Measurements from ENCODE around the gene WDR1.

Gene WDR1

DNA sequence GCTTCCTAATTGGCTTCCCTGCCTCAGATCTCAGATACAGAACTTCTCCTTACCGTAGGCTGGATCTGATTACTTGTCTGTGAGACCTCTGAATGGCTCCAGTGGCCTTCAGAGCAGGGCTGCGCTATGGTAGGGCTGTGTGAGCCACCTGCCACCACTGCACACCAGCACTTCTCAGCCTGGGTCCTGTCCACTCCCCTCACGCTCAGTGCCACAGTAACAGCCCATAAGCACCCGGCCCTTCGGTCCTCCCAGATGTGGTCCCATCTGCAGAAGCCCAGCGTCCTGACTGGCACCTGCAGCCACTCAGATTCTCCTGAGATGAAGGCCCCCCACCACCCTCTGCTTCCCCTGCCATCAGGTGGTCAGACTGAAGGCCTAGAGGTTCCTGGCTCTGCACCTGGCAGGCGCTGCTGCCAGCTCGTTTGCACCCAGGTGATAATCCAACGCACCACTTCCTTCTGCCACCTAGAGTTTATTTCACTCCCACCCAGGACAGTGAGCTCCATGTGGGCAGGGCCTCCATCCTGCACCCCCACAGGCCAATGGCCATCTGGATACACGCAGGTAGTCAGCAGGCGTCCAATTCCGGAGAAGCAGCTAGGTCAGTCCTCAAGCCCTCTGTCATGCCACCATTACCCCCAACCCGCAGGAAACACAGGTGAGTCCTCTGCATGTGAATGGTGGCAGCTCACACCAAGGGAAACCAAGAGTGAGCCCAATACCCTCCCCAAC is 5.4 kb downstream of the WDR1 start:
- Histone ChIP-seq H3K27me3 (ENCODE audit: low read depth, low read length) (no peaks in the 10 kb centered on the region), H3K27ac (ENCODE audit: low read length) (no peak overlapping the region), H3K4me3 (ENCODE audit: low read depth in 1 of 2, low read length in 2 of 2) (no peak overlapping the region), H3K36me3 (ENCODE audit: control insufficient read depth in 1 of 2, insufficient read depth in 2 of 2, low read length in 2 of 2) (peaks cover 59 to 62% of the 10 kb centered on the region in 2 donors), H3K9me3 (ENCODE audit: control insufficient read depth in 1 of 2, low read length in 2 of 2) (no peaks in the 10 kb centered on the region), H3K4me1 (ENCODE audit: control insufficient read depth in 1 of 2, insufficient read depth in 2 of 2, low read length in 2 of 2) (peaks cover 54 to 93% of the 10 kb centered on the region in 2 donors)

DNA sequence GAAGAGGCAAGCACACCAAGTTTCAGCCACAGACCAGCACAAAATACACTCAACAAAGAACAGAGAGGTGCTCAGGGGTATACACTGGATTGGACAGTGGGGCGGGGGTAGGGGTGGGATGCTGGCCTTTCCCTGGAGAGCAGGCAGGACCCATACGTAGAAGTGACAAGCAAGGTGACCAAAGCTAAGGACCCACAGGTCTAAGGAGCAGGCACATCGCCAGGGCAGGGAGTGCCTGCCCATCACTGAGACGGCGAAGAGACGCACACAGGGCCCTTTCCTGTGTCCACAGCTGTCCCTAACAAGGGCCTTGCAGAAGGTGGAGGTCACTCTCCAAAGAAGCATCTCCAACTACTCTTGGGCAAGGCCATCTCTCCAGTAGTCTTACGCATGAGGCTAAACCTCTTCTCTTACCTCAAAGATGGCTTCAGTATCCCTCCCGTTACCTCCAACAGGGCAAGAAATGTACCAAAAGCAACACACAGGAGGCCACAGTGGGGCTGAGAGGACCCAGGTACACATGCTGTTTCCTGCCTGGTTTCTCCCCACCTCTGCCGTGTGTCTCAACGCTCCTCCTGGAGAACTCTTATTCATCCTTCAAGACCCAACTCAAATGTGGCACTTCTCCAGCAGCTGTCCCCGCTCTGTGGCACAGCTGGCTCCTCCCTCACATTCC is 6.5 kb downstream of the WDR1 start:
- peaks cover 55 to 98% of the 10 kb centered on the region in 2 donors for H3K4me1 ChIP-seq (ENCODE audit: control insufficient read depth in 1 of 2, insufficient read depth in 2 of 2, low read length in 2 of 2)

DNA sequence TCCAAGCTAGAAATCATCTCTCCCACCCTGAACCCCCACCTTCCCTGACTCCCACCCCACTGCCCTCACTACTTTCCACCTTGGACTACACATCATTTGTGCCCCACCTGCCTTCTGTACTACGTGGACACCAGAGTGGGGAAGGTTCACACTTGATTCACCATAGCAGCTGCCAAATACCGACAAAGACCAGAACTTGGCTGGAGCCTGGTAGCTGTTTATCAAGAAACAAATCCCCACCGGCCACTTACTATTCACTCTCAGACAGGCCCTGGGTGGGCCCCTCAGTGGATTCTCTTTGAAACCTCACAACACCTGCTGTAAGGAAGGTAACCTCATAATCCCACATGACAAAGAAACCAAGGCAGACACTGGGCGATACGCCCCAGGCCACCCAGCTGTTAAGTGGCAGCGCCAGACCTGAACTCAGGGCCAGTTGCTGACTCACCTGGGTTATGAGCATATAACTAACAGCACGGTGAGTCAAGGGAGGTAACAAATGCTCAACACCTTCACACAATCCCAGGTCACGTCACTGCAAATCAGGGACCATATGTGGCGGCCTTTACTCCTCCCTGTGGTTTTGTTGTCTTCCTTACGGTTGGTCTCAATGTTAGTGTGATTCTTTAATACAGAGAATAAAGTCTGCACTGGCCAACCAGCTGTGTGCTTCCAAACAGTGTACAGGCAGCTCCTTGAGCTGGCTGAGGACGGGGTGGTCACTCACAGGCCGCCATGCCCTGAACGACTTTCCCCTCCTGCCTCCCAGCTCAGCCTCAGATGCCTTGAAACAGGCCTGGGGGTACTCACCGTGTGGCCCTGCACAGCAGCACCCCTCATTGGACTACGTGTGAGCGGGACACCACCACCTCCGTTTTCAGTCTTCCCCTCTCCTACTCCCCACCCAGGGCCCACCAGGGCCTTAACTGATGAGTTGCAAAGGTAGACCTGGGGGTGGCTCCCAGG is 7.5 kb downstream of the WDR1 start:
- no peaks in the 10 kb centered on the region for H3K27me3 ChIP-seq (ENCODE audit: low read depth, low read length)
- peaks cover 50 to 98% of the 10 kb centered on the region in 2 donors for H3K4me1 ChIP-seq (ENCODE audit: control insufficient read depth in 1 of 2, insufficient read depth in 2 of 2, low read length in 2 of 2)
- H3K36me3 ChIP-seq (ENCODE audit: control insufficient read depth in 1 of 2, insufficient read depth in 2 of 2, low read length in 2 of 2) = peaks cover 42 to 48% of the 10 kb centered on the region in 2 donors
- H3K27ac ChIP-seq (ENCODE audit: low read length) = peak overlapping the region; percentile 91
- no peaks in the 10 kb centered on the region for H3K9me3 ChIP-seq (ENCODE audit: control insufficient read depth in 1 of 2, low read length in 2 of 2)
- H3K4me3 ChIP-seq (ENCODE audit: low read depth in 1 of 2, low read length in 2 of 2) = peak overlapping the region in 1 of 2 donors; percentile 6

More for the DNA sequence above, 6.5 kb downstream of the WDR1 start:
- no peaks in the 10 kb centered on the region for H3K9me3 ChIP-seq (ENCODE audit: control insufficient read depth in 1 of 2, low read length in 2 of 2)
- no peak overlapping the region for H3K4me3 ChIP-seq (ENCODE audit: low read depth in 1 of 2, low read length in 2 of 2)
- no peaks in the 10 kb centered on the region for H3K27me3 ChIP-seq (ENCODE audit: low read depth, low read length)
- H3K36me3 ChIP-seq (ENCODE audit: control insufficient read depth in 1 of 2, insufficient read depth in 2 of 2, low read length in 2 of 2) = peaks cover 52 to 58% of the 10 kb centered on the region in 2 donors
- H3K27ac ChIP-seq (ENCODE audit: low read length) = peak overlapping the region; percentile 91

DNA sequence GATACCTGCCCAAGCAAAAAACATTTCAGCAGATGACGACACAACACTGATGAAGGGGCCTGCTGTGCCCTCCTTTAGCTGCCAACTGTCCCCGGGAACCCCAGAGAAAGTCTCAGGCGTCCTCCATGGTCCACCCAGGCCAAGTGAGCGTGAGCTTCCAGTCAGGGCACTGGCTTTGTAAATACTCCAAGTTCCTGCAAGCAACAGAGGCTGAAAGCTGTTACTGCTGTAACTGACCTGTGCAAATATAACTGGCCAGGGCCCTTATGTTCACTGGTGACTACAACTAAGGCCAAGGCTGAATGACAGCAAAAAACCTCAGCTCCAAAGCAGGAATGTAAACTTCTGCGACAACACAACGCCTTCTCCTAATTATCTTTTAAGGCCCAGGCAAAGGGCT is 8.2 kb downstream of the WDR1 start:
- Histone ChIP-seq H3K4me1 (ENCODE audit: control insufficient read depth in 1 of 2, insufficient read depth in 2 of 2, low read length in 2 of 2) (peaks cover 43 to 98% of the 10 kb centered on the region in 2 donors), H3K4me3 (ENCODE audit: low read depth in 1 of 2, low read length in 2 of 2) (peak overlapping the region in 1 of 2 donors; percentile 21), H3K36me3 (ENCODE audit: control insufficient read depth in 1 of 2, insufficient read depth in 2 of 2, low read length in 2 of 2) (peaks cover 35 to 41% of the 10 kb centered on the region in 2 donors), H3K27me3 (ENCODE audit: low read depth, low read length) (no peaks in the 10 kb centered on the region), H3K9me3 (ENCODE audit: control insufficient read depth in 1 of 2, low read length in 2 of 2) (no peaks in the 10 kb centered on the region), H3K27ac (ENCODE audit: low read length) (peak overlapping the region; percentile 91)

DNA sequence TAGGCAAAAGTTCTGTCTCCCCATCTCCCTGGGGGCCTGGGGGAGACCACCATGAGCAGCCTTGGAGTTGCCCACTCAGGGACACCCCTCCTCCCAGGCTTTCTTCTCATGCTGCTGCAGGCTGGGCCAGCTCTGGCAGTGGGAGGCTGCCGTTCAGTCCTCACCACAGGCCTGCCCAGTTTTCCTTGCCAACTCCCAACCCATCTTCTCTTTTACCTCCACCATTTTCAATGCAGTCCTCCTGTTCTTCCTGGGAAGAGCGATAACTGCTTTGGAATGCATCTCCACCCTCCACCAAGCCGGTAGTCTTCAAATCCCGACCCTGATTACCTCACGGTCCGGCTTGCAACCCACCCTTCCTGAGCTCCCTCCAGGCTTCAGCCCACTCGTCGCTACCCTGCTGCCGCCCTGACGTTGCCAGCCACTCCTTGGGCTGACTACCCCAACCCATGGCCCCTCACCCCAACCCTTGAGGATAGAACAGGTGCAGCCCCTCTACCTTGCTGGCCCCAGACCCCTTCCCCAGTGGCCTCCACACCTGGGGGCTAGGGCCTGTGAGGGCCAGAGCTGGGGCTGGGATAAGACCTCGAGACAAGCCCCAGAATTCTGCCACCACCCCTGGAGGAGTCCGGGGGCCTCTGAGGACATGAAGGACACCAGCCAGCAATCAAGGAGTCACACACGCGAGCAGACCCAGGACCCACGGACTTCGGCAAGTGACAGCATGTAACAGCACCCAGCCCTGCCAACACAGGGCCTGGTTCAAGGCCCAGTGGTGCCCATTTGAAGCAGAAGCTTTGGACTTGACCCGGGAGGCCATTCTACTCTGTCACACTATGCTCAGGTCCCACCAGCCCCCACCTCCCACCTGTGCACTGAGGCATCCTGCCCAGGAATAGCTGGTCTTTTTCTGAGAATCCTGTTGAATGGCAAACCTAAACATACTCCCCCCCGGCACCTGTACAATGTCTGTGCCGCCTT is 9.2 kb downstream of the WDR1 start:
- Histone ChIP-seq H3K36me3 (ENCODE audit: control insufficient read depth in 1 of 2, insufficient read depth in 2 of 2, low read length in 2 of 2) (peaks cover 33 to 40% of the 10 kb centered on the region in 2 donors), H3K4me1 (ENCODE audit: control insufficient read depth in 1 of 2, insufficient read depth in 2 of 2, low read length in 2 of 2) (peaks cover 45 to 98% of the 10 kb centered on the region in 2 donors), H3K27ac (ENCODE audit: low read length) (peak overlapping the region; percentile 91), H3K4me3 (ENCODE audit: low read depth in 1 of 2, low read length in 2 of 2) (peak overlapping the region in 1 of 2 donors; percentile 21), H3K9me3 (ENCODE audit: control insufficient read depth in 1 of 2, low read length in 2 of 2) (no peaks in the 10 kb centered on the region), H3K27me3 (ENCODE audit: low read depth, low read length) (no peaks in the 10 kb centered on the region)

DNA sequence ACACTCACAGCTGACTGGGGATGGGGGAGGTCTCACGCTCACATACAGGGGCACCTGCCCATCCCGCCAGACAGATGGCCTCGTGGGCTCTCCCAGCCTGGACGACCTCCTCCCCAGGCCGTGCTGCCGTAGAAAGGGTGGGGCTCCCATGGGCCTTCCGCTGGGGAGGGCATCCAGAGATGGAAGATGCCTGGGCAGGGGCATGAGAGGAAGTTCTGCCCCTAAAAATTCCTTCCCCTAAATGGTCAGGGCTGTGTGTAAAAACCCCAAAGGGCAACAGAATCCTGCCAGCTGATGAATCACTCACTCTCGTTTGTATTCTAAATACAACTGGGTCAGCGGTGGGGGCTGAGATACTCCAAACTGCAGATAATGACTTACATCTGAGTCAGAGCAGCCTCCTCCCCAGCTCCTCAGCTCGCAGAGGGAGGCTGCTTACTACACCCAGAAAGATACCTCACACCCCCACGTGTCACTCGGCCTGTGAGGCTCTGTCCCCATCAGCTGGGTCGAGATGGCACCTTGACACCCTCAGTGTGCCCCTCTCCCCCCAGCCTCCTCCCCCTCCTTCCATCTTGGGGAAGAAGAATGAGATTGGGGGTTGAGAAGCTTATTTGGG is 10.1 kb downstream of the WDR1 start:
- H3K4me1 ChIP-seq (ENCODE audit: control insufficient read depth in 1 of 2, insufficient read depth in 2 of 2, low read length in 2 of 2) = peaks cover 50 to 98% of the 10 kb centered on the region in 2 donors
- peak overlapping the region; percentile 91 for H3K27ac ChIP-seq (ENCODE audit: low read length)
- no peaks in the 10 kb centered on the region for H3K27me3 ChIP-seq (ENCODE audit: low read depth, low read length)
- peak overlapping the region; percentile 40 for H3K4me3 ChIP-seq (ENCODE audit: low read depth in 1 of 2, low read length in 2 of 2)
- H3K9me3 ChIP-seq (ENCODE audit: control insufficient read depth in 1 of 2, low read length in 2 of 2) = no peaks in the 10 kb centered on the region
- peaks cover 34 to 36% of the 10 kb centered on the region in 2 donors for H3K36me3 ChIP-seq (ENCODE audit: control insufficient read depth in 1 of 2, insufficient read depth in 2 of 2, low read length in 2 of 2)

DNA sequence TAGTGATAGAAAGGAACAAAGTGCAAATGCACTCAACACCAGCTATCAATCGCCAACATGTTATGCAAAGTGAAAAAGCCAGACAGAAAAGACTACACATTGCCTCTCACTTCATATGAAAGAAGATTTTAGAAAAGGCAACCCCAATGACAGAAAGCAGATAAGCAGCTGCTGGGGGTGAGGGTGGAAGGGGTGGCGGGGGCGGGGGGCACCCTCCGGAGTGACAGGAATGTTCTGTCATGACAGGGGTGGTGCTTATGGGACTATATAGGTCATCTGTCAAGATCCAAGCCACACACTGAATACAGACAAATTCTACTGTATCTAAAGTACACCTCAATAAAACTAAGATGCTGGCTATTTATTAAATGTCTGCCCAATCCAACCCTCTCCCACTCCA is 10.7 kb downstream of the WDR1 start:
- peaks cover 31 to 32% of the 10 kb centered on the region in 2 donors for H3K36me3 ChIP-seq (ENCODE audit: control insufficient read depth in 1 of 2, insufficient read depth in 2 of 2, low read length in 2 of 2)
- H3K9me3 ChIP-seq (ENCODE audit: control insufficient read depth in 1 of 2, low read length in 2 of 2) = no peaks in the 10 kb centered on the region
- peak overlapping the region; percentile 40 for H3K4me3 ChIP-seq (ENCODE audit: low read depth in 1 of 2, low read length in 2 of 2)
- H3K27me3 ChIP-seq (ENCODE audit: low read depth, low read length) = no peaks in the 10 kb centered on the region
- H3K4me1 ChIP-seq (ENCODE audit: control insufficient read depth in 1 of 2, insufficient read depth in 2 of 2, low read length in 2 of 2) = peaks cover 50 to 98% of the 10 kb centered on the region in 2 donors
- peak overlapping the region; percentile 91 for H3K27ac ChIP-seq (ENCODE audit: low read length)

DNA sequence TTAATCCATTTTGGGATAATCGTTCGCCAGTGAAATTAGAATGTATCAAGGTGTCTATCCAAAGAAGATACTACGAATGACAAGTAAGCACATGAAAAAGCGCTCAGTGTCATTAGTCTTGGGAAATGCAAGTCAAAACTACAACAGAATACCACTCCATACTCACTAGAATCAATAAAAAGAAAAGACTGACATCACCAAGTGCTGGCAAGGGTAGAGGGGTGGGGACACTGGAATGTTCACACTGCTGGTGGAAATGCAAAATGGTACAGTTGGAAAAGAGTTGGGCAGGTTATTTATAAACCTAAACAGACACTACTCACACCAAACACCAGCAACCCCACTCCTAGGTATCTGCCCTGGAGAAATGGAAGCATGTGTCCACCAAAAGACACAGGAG is 11.2 kb downstream of the WDR1 start:
- H3K4me3 ChIP-seq (ENCODE audit: low read depth in 1 of 2, low read length in 2 of 2) = peak overlapping the region in 1 of 2 donors; percentile 40
- peaks cover 30 to 32% of the 10 kb centered on the region in 2 donors for H3K36me3 ChIP-seq (ENCODE audit: control insufficient read depth in 1 of 2, insufficient read depth in 2 of 2, low read length in 2 of 2)
- H3K27me3 ChIP-seq (ENCODE audit: low read depth, low read length) = no peaks in the 10 kb centered on the region
- peak overlapping the region; percentile 51 for H3K27ac ChIP-seq (ENCODE audit: low read length)
- peaks cover 49 to 98% of the 10 kb centered on the region in 2 donors for H3K4me1 ChIP-seq (ENCODE audit: control insufficient read depth in 1 of 2, insufficient read depth in 2 of 2, low read length in 2 of 2)
- no peaks in the 10 kb centered on the region for H3K9me3 ChIP-seq (ENCODE audit: control insufficient read depth in 1 of 2, low read length in 2 of 2)

DNA sequence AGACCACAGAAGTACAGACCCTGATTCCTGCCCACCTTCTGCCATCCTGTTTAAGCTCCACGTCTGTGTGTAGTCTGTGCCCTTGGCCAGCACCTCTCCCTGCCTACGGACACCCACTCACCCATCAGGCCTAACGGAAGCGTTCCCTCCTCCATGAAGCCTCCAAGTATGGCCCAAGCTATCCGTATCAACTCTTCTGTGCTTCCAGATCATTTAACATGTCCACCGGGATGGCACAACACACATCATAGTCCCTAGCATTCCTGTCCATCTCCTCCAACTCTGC is 11.7 kb downstream of the WDR1 start:
- peak overlapping the region; percentile 51 for H3K27ac ChIP-seq (ENCODE audit: low read length)
- peaks cover 31 to 32% of the 10 kb centered on the region in 2 donors for H3K36me3 ChIP-seq (ENCODE audit: control insufficient read depth in 1 of 2, insufficient read depth in 2 of 2, low read length in 2 of 2)
- H3K9me3 ChIP-seq (ENCODE audit: control insufficient read depth in 1 of 2, low read length in 2 of 2) = no peaks in the 10 kb centered on the region
- H3K27me3 ChIP-seq (ENCODE audit: low read depth, low read length) = no peaks in the 10 kb centered on the region
- H3K4me3 ChIP-seq (ENCODE audit: low read depth in 1 of 2, low read length in 2 of 2) = peak overlapping the region in 1 of 2 donors; percentile 7
- peaks cover 45 to 98% of the 10 kb centered on the region in 2 donors for H3K4me1 ChIP-seq (ENCODE audit: control insufficient read depth in 1 of 2, insufficient read depth in 2 of 2, low read length in 2 of 2)
